ENCODE results near the gene DNAH8.

DNAH8 gene

GRCh38 chr6:39078695-39079094 lies 363.6 kb downstream of the DNAH8 start:
- DNase-seq, result no peak

- DNase-seq, result no peak
Measured at GRCh38 chr6:39079197-39080125, 364.4 kb downstream of the DNAH8 start.
